HG02852 (cell line): ENCODE measurements around the gene WDR41.
"Not testable (repeated sequence)": the region's sequence is repeated elsewhere in the genome, so short reads cannot be mapped to it uniquely, and the experiment has no call there.

Experiments
- ATAC-seq: cut with Tn5 transposase; IDR thresholded peaks from one replicate; pipeline ENCODE4 v1.9.1; 2021; ENCODE audit warnings: mild to moderate bottlenecking, moderate library complexity; ENCODE audit not compliant: unreplicated experiment

Gene WDR41

GRCh38 chr5:77491783-77492652 is at the start of gene WDR41:
TSS of gene WDR41 (minus strand) at chr5:77492316. CDS start at chr5:77492220, 96 bp downstream.
- peak; percentile 90 for ATAC-seq

- ATAC-seq, result no peak
Measured at GRCh38 chr5:77531297-77531696, 39.2 kb upstream of the WDR41 start.

GRCh38 chr5:77518304-77518703 is 26.2 kb upstream of the WDR41 start:
- no peak for ATAC-seq

- no peak for ATAC-seq
Measured at GRCh38 chr5:77514457-77514856, 22.3 kb upstream of the WDR41 start.

GRCh38 chr5:77513321-77513720 is 21.2 kb upstream of the WDR41 start:
- ATAC-seq, result no peak

GRCh38 chr5:77501132-77501531 is 9.0 kb upstream of the WDR41 start:
- ATAC-seq, result not testable (repeated sequence)

GRCh38 chr5:77499973-77500372 is 7.9 kb upstream of the WDR41 start:
- ATAC-seq, result no peak

GRCh38 chr5:77499441-77499840 is 7.3 kb upstream of the WDR41 start:
- no peak for ATAC-seq

GRCh38 chr5:77498952-77499351 is 6.8 kb upstream of the WDR41 start:
- ATAC-seq, result no peak

GRCh38 chr5:77494935-77495334 is 2.8 kb upstream of the WDR41 start:
- no peak for ATAC-seq

GRCh38 chr5:77492653-77493000 is 511 bp upstream of the WDR41 start:
- ATAC-seq, result peak; percentile 5

- ATAC-seq, result not testable (repeated sequence)
Measured at GRCh38 chr5:77490741-77491344, 1.3 kb downstream of the WDR41 start.

GRCh38 chr5:77486344-77486962 is 5.7 kb downstream of the WDR41 start:
- no peak for ATAC-seq

GRCh38 chr5:77483682-77484081 is 8.4 kb downstream of the WDR41 start:
- no peak for ATAC-seq

- ATAC-seq, result not testable (repeated sequence)
Measured at GRCh38 chr5:77475041-77475440, 17.1 kb downstream of the WDR41 start.

GRCh38 chr5:77468875-77469274 is 23.2 kb downstream of the WDR41 start:
- not testable (repeated sequence) for ATAC-seq

GRCh38 chr5:77463905-77464304 is 28.2 kb downstream of the WDR41 start:
- no peak for ATAC-seq

- no peak for ATAC-seq
Measured at GRCh38 chr5:77461287-77461686, 30.8 kb downstream of the WDR41 start.

GRCh38 chr5:77454123-77454522 is 38.0 kb downstream of the WDR41 start:
- ATAC-seq, result no peak

- ATAC-seq, result no peak
Measured at GRCh38 chr5:77452351-77452750, 39.8 kb downstream of the WDR41 start.

- no peak for ATAC-seq
Measured at GRCh38 chr5:77449981-77450380, 42.1 kb downstream of the WDR41 start.

- ATAC-seq, result no peak
Measured at GRCh38 chr5:77449277-77449676, 42.8 kb downstream of the WDR41 start.
